Measurements from ENCODE around the gene RIOK1. TPM values are rescaled to one million over a fixed set of nuclear protein-coding genes. Genes with fewer than 3 reads are reported as not detected.
"Not testable (repeated sequence)": the region's sequence is repeated elsewhere in the genome, so short reads cannot be mapped to it uniquely, and the experiment has no call there.

RIOK1 gene
- total and polyA plus RNA-seq, 12 donors, result 7.0 to 13.4 (median 11.0) TPM

DNA sequence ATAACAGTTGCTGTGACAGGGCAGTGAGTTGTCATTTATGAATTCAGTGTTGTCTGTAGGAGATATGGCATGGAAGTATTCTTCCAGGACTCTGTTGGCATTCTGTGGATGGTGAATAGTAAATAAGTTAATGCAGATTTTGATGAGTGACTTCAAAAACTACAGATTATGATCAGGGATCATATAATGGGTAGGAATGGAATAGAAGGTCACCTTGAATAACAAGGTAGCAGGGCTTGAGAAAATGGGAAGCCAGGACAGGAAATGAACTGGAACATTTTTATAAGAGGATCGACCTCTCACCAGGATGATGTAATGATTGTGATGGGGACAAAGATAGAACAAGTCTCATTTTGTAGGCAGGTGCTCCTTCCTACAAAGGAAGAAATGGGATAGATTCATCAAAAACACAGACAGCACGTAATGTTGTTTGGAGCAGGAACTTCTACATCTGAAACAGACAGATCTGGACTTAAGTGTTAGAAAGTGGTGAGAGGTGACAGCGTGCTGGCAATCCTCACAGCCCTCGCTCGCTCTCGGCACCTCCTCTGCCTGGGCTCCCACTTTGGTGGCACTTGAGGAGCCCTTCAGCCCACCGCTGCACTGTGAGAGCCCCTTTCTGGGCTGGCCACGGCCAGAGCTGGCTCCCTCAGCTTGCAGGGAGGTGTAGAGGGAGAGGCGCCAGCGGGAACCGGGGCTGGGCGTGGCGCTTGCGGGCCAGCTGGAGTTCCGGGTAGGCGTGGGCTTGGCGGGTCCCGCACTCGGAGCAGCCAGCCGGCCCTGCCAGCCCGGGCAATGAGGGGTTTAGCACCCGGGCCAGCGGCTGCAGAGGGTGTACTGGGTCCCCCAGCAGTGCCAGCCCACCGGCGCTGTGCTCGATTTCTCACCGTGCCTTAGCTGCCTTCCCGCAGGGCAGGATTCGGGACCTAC lies 45.8 kb upstream of the RIOK1 start:
- ATAC-seq (no peak), DNase-seq (no peak)
- intact Hi-C loops (cut with DNase I), result no loop called here
- Histone ChIP-seq H3K27ac (no peak overlapping the region), H3K4me1 (peaks cover 0 to 8% (median 0%) of the 10 kb centered on the region in 9 donors), H3K36me3 (no peaks in the 10 kb centered on the region), H3K27me3 (peaks cover 0 to 13% (median 0%) of the 10 kb centered on the region in 7 donors), H3K9me3 (no peaks in the 10 kb centered on the region), H3K4me3 (peak overlapping the region in 1 of 10 donors; percentile 30)
- WGBS, 2 donors, result 79 to 82% methylated on average over 29 of the region's 29 CpGs
- TF ChIP-seq, protein P1, sequence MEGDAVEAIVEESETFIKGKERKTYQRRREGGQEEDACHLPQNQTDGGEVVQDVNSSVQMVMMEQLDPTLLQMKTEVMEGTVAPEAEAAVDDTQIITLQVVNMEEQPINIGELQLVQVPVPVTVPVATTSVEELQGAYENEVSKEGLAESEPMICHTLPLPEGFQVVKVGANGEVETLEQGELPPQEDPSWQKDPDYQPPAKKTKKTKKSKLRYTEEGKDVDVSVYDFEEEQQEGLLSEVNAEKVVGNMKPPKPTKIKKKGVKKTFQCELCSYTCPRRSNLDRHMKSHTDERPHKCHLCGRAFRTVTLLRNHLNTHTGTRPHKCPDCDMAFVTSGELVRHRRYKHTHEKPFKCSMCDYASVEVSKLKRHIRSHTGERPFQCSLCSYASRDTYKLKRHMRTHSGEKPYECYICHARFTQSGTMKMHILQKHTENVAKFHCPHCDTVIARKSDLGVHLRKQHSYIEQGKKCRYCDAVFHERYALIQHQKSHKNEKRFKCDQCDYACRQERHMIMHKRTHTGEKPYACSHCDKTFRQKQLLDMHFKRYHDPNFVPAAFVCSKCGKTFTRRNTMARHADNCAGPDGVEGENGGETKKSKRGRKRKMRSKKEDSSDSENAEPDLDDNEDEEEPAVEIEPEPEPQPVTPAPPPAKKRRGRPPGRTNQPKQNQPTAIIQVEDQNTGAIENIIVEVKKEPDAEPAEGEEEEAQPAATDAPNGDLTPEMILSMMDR (IDR thresholded peaks at IDR 0.05), result no peak

DNA sequence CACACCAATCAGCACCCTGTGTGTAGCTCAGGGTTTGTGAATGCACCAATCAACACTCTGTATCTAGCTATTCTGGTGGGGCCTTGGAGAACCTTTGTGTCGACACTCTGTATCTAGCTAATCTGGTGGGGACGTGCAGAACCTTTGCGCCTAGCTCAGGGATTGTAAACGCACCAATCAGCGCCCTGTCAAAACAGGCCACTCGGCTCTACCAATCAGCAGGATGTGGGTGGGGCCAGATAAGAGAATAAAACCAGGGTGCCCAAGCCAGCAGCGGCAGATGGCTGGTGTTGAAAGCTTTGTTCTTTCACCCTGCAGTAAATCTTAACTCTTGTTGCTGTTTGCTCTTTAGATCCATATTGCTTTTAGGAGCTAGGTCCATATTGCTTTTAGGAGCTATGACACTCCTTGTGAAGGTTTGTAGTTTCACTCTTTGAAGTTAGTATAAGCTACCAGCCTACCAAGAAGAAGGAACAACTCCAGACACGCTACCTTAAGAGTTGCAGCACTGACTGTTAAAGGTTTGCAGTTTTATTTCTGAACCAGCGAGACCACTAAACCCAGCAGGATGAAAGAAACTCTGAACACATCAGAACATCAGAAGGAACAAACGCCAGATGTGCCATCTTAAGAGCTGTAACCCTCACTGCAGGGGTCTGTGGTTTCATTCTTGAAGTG lies 44.7 kb upstream of the RIOK1 start:
- H3K27me3 ChIP-seq, result peaks cover 0 to 14% (median 0%) of the 10 kb centered on the region in 7 donors
- WGBS, 2 donors, result 68 to 73% methylated on average over 10 of the region's 10 CpGs
- H3K9me3 ChIP-seq; DNase-seq; H3K36me3 ChIP-seq; ATAC-seq; H3K27ac ChIP-seq; H3K4me3 ChIP-seq; intact Hi-C loops (cut with DNase I); H3K4me1 ChIP-seq: not testable (repeated sequence)

DNA sequence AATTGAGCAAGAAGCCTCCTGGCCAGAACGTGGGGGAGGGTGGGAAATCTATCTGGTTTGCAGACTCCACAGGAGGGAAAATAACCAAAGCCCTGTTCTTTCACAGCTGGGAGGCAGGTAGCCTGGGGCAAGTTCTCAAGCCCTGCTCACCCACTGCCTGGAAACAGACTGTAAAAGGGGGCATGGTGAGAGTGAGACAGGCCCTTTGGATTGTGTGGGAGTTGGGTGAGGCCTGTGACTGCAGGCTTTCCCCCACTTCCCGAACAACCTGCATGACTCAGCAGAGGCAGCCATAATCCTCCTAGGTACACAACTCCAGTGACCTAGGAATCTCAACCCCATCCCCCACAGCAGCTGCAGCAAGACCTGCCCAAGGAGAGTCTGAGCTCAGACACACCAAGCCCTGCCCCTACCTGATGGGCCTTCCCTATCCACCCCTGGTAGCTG lies 42.0 kb upstream of the RIOK1 start:
- DNase-seq; H3K27ac ChIP-seq; H3K27me3 ChIP-seq; ATAC-seq; H3K4me1 ChIP-seq; intact Hi-C loops (cut with DNase I); H3K9me3 ChIP-seq; H3K36me3 ChIP-seq; H3K4me3 ChIP-seq: not testable (repeated sequence)
- 66 to 76% methylated on average over 2 of the region's 2 CpGs for WGBS, 2 donors

DNA sequence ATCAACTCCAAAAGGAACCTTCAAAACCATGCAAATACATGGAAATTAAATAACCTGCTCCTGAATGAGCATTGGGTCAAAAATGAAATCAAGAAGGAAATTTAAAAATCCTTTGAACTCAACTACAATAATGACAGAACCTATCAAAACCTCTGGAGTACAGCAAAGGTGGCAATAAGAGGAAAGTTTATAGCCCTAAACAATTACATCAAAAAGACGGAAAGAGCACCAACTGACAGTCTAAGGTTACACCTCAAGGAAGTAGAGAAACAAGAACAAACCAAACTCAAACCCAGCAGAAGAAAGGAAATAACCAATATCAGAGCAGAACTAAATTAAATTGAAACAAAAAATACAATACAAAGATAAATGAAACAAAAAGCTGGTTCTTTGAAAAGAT lies 39.0 kb upstream of the RIOK1 start:
- DNase-seq; H3K27ac ChIP-seq; H3K4me1 ChIP-seq; ATAC-seq; intact Hi-C loops (cut with DNase I); H3K36me3 ChIP-seq; H3K9me3 ChIP-seq; H3K4me3 ChIP-seq; H3K27me3 ChIP-seq: not testable (repeated sequence)
- WGBS, 2 donors, result 82 to 94% methylated on average over 1 of the region's 1 CpG

DNA sequence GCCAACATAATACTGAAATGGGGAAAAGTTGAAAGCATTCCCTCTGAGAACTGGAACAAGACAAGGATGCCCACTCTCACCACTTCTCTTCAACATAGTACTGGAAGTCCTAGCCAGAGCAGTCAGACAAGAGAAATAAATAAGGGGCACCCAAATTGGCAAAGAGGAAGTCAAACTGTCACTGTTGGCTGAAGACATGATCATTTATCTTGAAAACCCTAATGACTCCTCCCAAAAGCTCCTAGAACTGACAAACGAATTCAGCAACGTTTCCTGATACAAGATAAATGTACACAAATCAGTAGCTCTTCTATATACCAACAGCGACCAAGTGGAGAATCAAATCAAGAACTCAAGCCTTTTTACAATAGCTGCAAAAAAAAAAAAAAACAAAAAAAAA lies 37.7 kb upstream of the RIOK1 start:
- WGBS, 2 donors, result 65 to 69% methylated on average over 3 of the region's 3 CpGs
- ATAC-seq; DNase-seq; H3K27me3 ChIP-seq; H3K9me3 ChIP-seq; H3K4me1 ChIP-seq; intact Hi-C loops (cut with DNase I); H3K36me3 ChIP-seq; H3K4me3 ChIP-seq; H3K27ac ChIP-seq: not testable (repeated sequence)

DNA sequence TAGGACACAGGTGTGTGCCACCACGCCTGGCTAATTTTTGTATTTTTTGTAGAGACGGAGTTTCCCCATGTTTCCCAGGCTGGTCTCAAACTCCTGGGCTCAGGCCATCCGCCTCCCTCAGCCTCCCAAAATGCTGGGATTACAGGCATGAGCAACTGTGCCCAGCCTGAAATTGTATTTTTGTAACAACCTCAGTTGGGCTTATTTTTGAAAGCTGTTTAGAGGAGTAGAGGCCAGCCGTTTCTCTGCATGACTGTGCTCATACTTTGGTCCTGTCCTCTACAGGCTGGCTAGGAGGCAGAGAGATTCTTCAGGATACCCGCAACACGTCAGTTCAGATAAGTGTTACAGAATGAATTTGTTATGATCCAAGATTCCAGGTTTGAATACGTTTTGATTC lies 22.2 kb upstream of the RIOK1 start:
- TF ChIP-seq, protein P1 (IDR thresholded peaks at IDR 0.05), result no peak
- Histone ChIP-seq H3K4me3 (no peak overlapping the region), H3K9me3 (no peaks in the 10 kb centered on the region), H3K36me3 (no peaks in the 10 kb centered on the region), H3K4me1 (no peaks in the 10 kb centered on the region), H3K27ac (no peak overlapping the region), H3K27me3 (peaks cover 0 to 20% (median 0%) of the 10 kb centered on the region in 7 donors)
- ATAC-seq (no peak), DNase-seq (no peak)
- WGBS, 2 donors, result 78 to 79% methylated on average over 7 of the region's 7 CpGs
- intact Hi-C loops (cut with DNase I), result no loop called here
